Measurements from ENCODE around the gene POLRMT.
"Not testable (repeated sequence)": the region's sequence is repeated elsewhere in the genome, so short reads cannot be mapped to it uniquely, and the experiment has no call there.

The POLRMT gene

GRCh38 chr19:646779-647565, 13.6 kb upstream of the POLRMT start:
- no peak for DNase-seq

- no peak for DNase-seq
These were observed 12.8 kb upstream of the POLRMT start for GRCh38 chr19:645912-646778.

- DNase-seq = no peak
These were observed 11.5 kb upstream of the POLRMT start for GRCh38 chr19:644789-645188.

- no peak for DNase-seq
These were observed 11.0 kb upstream of the POLRMT start for GRCh38 chr19:644363-644762.

- no peak for DNase-seq
These were observed 10.4 kb upstream of the POLRMT start for GRCh38 chr19:643736-644135.

GRCh38 chr19:642767-643727, 9.7 kb upstream of the POLRMT start:
- DNase-seq = peak; percentile 27

- no peak for DNase-seq
These were observed 8.4 kb upstream of the POLRMT start for GRCh38 chr19:641702-642101.

- no peak for DNase-seq
These were observed 7.4 kb upstream of the POLRMT start for GRCh38 chr19:640606-641189.

- no peak for DNase-seq
These were observed 6.8 kb upstream of the POLRMT start for GRCh38 chr19:640161-640558.

- peak; percentile 97 for DNase-seq
These were observed 6.2 kb upstream of the POLRMT start, which contains the start of gene FGF22 for GRCh38 chr19:639253-640160. Gene FGF22 (plus strand): TSS chr19:639879. CDS start chr19:639926, 47 bp downstream.

GRCh38 chr19:638906-639252, 5.5 kb upstream of the POLRMT start:
- DNase-seq = no peak

- no peak for DNase-seq
These were observed 1.8 kb upstream of the POLRMT start for GRCh38 chr19:634975-635652.

GRCh38 chr19:633786-634639, 676 bp upstream of the POLRMT start:
- no peak for DNase-seq

GRCh38 chr19:632579-633067, 714 bp downstream of the POLRMT start:
- peak; percentile 75 for DNase-seq

- no peak for DNase-seq
These were observed 3.2 kb downstream of the POLRMT start for GRCh38 chr19:629961-630714.

- DNase-seq = not testable (repeated sequence)
These were observed 3.8 kb downstream of the POLRMT start for GRCh38 chr19:629515-629914.

- no peak for DNase-seq
These were observed 5.2 kb downstream of the POLRMT start for GRCh38 chr19:628168-628567.

GRCh38 chr19:626566-626965, 6.8 kb downstream of the POLRMT start:
- DNase-seq = not testable (repeated sequence)

- DNase-seq = no peak
These were observed 8.1 kb downstream of the POLRMT start for GRCh38 chr19:625257-625656.
